Lower lobe of right lung (tissue), 2 donors: ENCODE measurements around the gene PPP6C. TPM values are rescaled to one million over a fixed set of nuclear protein-coding genes. Genes with fewer than 3 reads are reported as not detected.

Experiments
- ATAC-seq, 2 donors: fragments of 200-7000 bp; cut with Tn5 transposase; one replicate each; pipeline ENCODE4 v1.9.1; 2020 to 2022; ENCODE audit warnings: mild to moderate bottlenecking in 2 of 2, moderate library complexity in 2 of 2
- DNase-seq: peaks from one replicate; pipeline ENCODE4 v3.0.0-alpha.2; 2020
- H3K27ac ChIP-seq: fragments of 200-600 bp; one replicate; pipeline ENCODE4 v1.8.0; 2022
- H3K27me3 ChIP-seq: fragments of 200-600 bp; one replicate; pipeline ENCODE4 v1.8.0; 2022; ENCODE audit warnings: low read depth
- H3K36me3 ChIP-seq: fragments of 200-600 bp; one replicate; pipeline ENCODE4 v1.8.0; 2022; ENCODE audit warnings: mild to moderate bottlenecking
- H3K4me1 ChIP-seq: fragments of 200-600 bp; one replicate; pipeline ENCODE4 v1.8.0; 2022
- H3K4me3 ChIP-seq: fragments of 200-600 bp; one replicate; pipeline ENCODE4 v1.8.0; 2022; ENCODE audit warnings: mild to moderate bottlenecking
- H3K9me3 ChIP-seq: fragments of 200-600 bp; one replicate; pipeline ENCODE4 v1.8.0; 2022
- intact Hi-C: fragments of 100-400 bp; cut with DNase I; formaldehyde crosslinking; loops from one replicate; pipeline ENCODE4 v1.11.0; 2022
- total RNA-seq: library from RNA; stranded (reverse); fragmentation: NEBNext Ultra II Directional; extraction: Animal tissue kit (Norgen Biotek cat#: 25700); gene quantifications from one replicate; pipeline ENCODE4 v1.2.1, GENCODE V29; 2021
- TF ChIP-seq, protein P1 (sequence below): fragments of 200-600 bp; IDR thresholded peaks from one replicate; pipeline ENCODE4 v1.8.0; 2022; ENCODE audit warnings: antibody characterized with exemption, mild to moderate bottlenecking
- donor health status: DM: no; HTN: yes; CAD: no; lungs with severe emphysema.

Gene PPP6C
- total RNA-seq, 1 donor from 2014 or later: 44.7 TPM

DNA sequence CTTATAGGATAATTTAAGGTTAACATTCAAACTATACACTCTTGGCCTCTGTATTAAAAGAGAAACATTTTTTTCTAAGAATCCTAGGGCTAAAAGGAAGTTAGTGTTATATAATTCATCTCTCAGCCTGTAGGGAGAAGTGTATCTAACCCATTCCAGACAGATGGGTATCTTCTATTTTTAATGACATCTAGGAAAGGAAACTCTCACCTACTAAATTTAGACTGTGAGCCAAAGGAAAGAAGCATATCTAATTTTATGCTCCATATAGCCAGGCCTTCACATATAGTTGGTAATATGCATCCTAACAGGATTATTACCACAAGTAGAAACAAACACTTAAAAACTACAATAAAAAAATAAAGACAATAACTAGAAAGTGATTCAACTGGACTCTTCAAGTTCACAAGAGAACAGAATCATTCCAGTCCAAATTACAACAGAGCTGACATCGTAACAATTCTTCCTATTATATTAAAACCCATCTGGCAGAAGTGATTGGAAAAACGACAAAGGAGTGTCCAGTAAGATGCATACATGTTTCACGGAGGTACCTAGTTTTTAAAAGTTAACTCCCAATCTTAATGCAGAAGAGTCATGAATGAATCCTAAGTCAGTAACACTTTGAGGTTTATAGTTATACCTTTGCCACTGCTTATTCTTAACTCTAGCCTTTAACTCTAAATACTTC lies 85.7 kb downstream of the PPP6C start:
- no peak for DNase-seq
- TF ChIP-seq, protein P1, sequence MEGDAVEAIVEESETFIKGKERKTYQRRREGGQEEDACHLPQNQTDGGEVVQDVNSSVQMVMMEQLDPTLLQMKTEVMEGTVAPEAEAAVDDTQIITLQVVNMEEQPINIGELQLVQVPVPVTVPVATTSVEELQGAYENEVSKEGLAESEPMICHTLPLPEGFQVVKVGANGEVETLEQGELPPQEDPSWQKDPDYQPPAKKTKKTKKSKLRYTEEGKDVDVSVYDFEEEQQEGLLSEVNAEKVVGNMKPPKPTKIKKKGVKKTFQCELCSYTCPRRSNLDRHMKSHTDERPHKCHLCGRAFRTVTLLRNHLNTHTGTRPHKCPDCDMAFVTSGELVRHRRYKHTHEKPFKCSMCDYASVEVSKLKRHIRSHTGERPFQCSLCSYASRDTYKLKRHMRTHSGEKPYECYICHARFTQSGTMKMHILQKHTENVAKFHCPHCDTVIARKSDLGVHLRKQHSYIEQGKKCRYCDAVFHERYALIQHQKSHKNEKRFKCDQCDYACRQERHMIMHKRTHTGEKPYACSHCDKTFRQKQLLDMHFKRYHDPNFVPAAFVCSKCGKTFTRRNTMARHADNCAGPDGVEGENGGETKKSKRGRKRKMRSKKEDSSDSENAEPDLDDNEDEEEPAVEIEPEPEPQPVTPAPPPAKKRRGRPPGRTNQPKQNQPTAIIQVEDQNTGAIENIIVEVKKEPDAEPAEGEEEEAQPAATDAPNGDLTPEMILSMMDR: no peak
- peaks cover 7% of the 10 kb centered on the region for H3K4me1 ChIP-seq
- intact Hi-C loops: no loop called here
- no peaks in the 10 kb centered on the region for H3K36me3 ChIP-seq
- ATAC-seq: no peak
- no peak overlapping the region for H3K27ac ChIP-seq
- no peaks in the 10 kb centered on the region for H3K9me3 ChIP-seq
- no peaks in the 10 kb centered on the region for H3K27me3 ChIP-seq
- H3K4me3 ChIP-seq: no peak overlapping the region

- H3K9me3 ChIP-seq: no peaks in the 10 kb centered on the region
- ATAC-seq (peak in 1 of 2 donors; percentile 28), DNase-seq (no peak)
- intact Hi-C loops: no loop called here
- no peaks in the 10 kb centered on the region for H3K36me3 ChIP-seq
- peaks cover 7% of the 10 kb centered on the region for H3K4me1 ChIP-seq
- H3K27ac ChIP-seq: no peak overlapping the region
- no peaks in the 10 kb centered on the region for H3K27me3 ChIP-seq
- TF ChIP-seq, protein P1: no peak
- H3K4me3 ChIP-seq: no peak overlapping the region
Observed at GRCh38 chr9:125103021-125103420, 86.6 kb downstream of the PPP6C start.

DNA sequence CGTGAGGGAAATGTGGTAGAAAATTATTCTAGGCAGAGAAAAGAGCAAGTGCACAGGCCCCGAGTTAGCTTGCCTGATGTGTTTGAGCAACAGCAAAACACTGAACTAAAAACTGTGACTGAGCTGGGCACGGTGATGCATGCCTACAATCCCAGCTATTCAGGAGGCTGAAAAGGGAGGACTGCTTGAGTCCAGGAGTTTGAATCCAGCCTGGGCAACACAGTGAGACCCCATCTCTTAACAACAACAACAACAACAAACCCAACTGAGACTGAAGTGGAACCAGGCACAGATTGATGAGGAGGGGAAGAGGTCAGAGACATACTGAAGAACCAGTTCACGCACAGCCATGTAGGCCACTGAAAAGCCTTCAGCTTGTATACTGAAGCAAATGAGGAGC lies 88.8 kb downstream of the PPP6C start:
- no peaks in the 10 kb centered on the region for H3K27me3 ChIP-seq
- no peak overlapping the region for H3K4me3 ChIP-seq
- TF ChIP-seq, protein P1: no peak
- no peaks in the 10 kb centered on the region for H3K9me3 ChIP-seq
- ATAC-seq (no peak), DNase-seq (no peak)
- H3K36me3 ChIP-seq: no peaks in the 10 kb centered on the region
- intact Hi-C loops: no loop called here
- H3K27ac ChIP-seq: no peak overlapping the region
- peaks cover 7% of the 10 kb centered on the region for H3K4me1 ChIP-seq

GRCh38 chr9:125099816-125100215 lies 89.8 kb downstream of the PPP6C start:
- no peaks in the 10 kb centered on the region for H3K27me3 ChIP-seq
- peaks cover 7% of the 10 kb centered on the region for H3K4me1 ChIP-seq
- no peaks in the 10 kb centered on the region for H3K9me3 ChIP-seq
- TF ChIP-seq, protein P1: no peak
- H3K36me3 ChIP-seq: no peaks in the 10 kb centered on the region
- intact Hi-C loops: no loop called here
- no peak overlapping the region for H3K27ac ChIP-seq
- H3K4me3 ChIP-seq: no peak overlapping the region
- DNase-seq (no peak), ATAC-seq (peak in 1 of 2 donors; percentile 74)

Other genes with a start within 250 kb of the PPP6C start
- gene GOLGA1, start 248.7 kb downstream of the PPP6C start, total RNA-seq: 24.6 TPM
- gene SCAI, start 46.3 kb downstream of the PPP6C start, total RNA-seq: 22.3 TPM
- gene RABEPK, start 10.7 kb upstream of the PPP6C start, total RNA-seq: 12.3 TPM
- gene HSPA5, start 51.5 kb upstream of the PPP6C start, total RNA-seq: 201 TPM
- gene GAPVD1, start 72.0 kb upstream of the PPP6C start, total RNA-seq: 70.6 TPM